Measurements from ENCODE around the gene CCDC190. TPM values are rescaled to one million over a fixed set of nuclear protein-coding genes. Genes with fewer than 3 reads are reported as not detected.
A peak's percentile ranks its signal among the peaks of the same experiment; 100 is the strongest.

Gene CCDC190
- total and polyA plus RNA-seq, 2 experiments from 2014 or later: not detected

- H2AFZ ChIP-seq: no peak overlapping the region
- no peak overlapping the region for H3K4me2 ChIP-seq
- no peaks in the 10 kb centered on the region for H4K20me1 ChIP-seq (ENCODE audit: insufficient read depth, poor library complexity, severe bottlenecking)
- H3K9me2 ChIP-seq (replicated peaks; ENCODE audit: insufficient read depth): no peaks in the 10 kb centered on the region
- TF ChIP-seq CTCF (IDR thresholded peaks at IDR 0.05; ENCODE audit: poor library complexity) (no peak), EZH2 (IDR thresholded peaks at IDR 0.05; ENCODE audit: borderline replicate concordance) (no peak), EZH2phosphoT487 (IDR thresholded peaks at IDR 0.05; ENCODE audit: low read depth, severe bottlenecking, unreplicated experiment) (no peak)
- H3K79me2 ChIP-seq: no peaks in the 10 kb centered on the region
- peaks cover 11% of the 10 kb centered on the region for H3K4me1 ChIP-seq (ENCODE audit: insufficient read depth)
- no peaks in the 10 kb centered on the region for H3K36me3 ChIP-seq (replicated peaks; ENCODE audit: insufficient read depth, low read depth)
- no peaks in the 10 kb centered on the region for H3K27me3 ChIP-seq
- WGBS (ENCODE audit: low lambda C conversion rate, missing lambda C conversion rate): 83% methylated on average over 4 of the region's 5 CpGs
- DNase-seq (ENCODE audit: low spot score): peak; percentile 28
- no peak overlapping the region for H3K27ac ChIP-seq
- no peaks in the 10 kb centered on the region for H3K9me3 ChIP-seq (ENCODE audit: low read depth)
- no peak overlapping the region for H3K4me3 ChIP-seq
Observed at GRCh38 chr1:162868972-162869371, 8.0 kb upstream of the CCDC190 start.

GRCh38 chr1:162861625-162862024 lies 650 bp upstream of the CCDC190 start:
- Histone ChIP-seq H3K27me3 (no peaks in the 10 kb centered on the region), H2AFZ (peak overlapping the region; percentile 40), H3K36me3 (replicated peaks; ENCODE audit: insufficient read depth, low read depth) (no peaks in the 10 kb centered on the region), H3K9me3 (ENCODE audit: low read depth) (no peaks in the 10 kb centered on the region), H3K9me2 (replicated peaks; ENCODE audit: insufficient read depth) (no peaks in the 10 kb centered on the region), H3K4me2 (peak overlapping the region; percentile 44), H3K4me1 (ENCODE audit: insufficient read depth) (peaks cover 5% of the 10 kb centered on the region), H3K79me2 (no peaks in the 10 kb centered on the region), H4K20me1 (ENCODE audit: insufficient read depth, poor library complexity, severe bottlenecking) (no peaks in the 10 kb centered on the region), H3K4me3 (no peak overlapping the region), H3K27ac (peak overlapping the region; percentile 8)
- TF ChIP-seq EZH2 (IDR thresholded peaks at IDR 0.05; ENCODE audit: borderline replicate concordance) (no peak), EZH2phosphoT487 (IDR thresholded peaks at IDR 0.05; ENCODE audit: low read depth, severe bottlenecking, unreplicated experiment) (no peak), CTCF (IDR thresholded peaks at IDR 0.05; ENCODE audit: poor library complexity) (no peak)
- 37% methylated on average over 5 of the region's 5 CpGs for WGBS (ENCODE audit: low lambda C conversion rate, missing lambda C conversion rate)
- no peak for DNase-seq (ENCODE audit: low spot score)

- Histone ChIP-seq H2AFZ (no peak overlapping the region), H3K4me1 (ENCODE audit: insufficient read depth) (peaks cover 5% of the 10 kb centered on the region), H4K20me1 (ENCODE audit: insufficient read depth, poor library complexity, severe bottlenecking) (no peaks in the 10 kb centered on the region), H3K79me2 (no peaks in the 10 kb centered on the region), H3K4me2 (no peak overlapping the region), H3K27me3 (no peaks in the 10 kb centered on the region), H3K9me2 (replicated peaks; ENCODE audit: insufficient read depth) (no peaks in the 10 kb centered on the region), H3K4me3 (no peak overlapping the region), H3K9me3 (ENCODE audit: low read depth) (no peaks in the 10 kb centered on the region), H3K36me3 (replicated peaks; ENCODE audit: insufficient read depth, low read depth) (no peaks in the 10 kb centered on the region), H3K27ac (no peak overlapping the region)
- DNase-seq (ENCODE audit: low spot score): no peak
- TF ChIP-seq EZH2 (IDR thresholded peaks at IDR 0.05; ENCODE audit: borderline replicate concordance) (no peak), CTCF (IDR thresholded peaks at IDR 0.05; ENCODE audit: poor library complexity) (no peak), EZH2phosphoT487 (IDR thresholded peaks at IDR 0.05; ENCODE audit: low read depth, severe bottlenecking, unreplicated experiment) (no peak)
- WGBS (ENCODE audit: low lambda C conversion rate, missing lambda C conversion rate): 83% methylated on average over 1 of the region's 1 CpG
Observed at GRCh38 chr1:162859191-162859590, 1.8 kb downstream of the CCDC190 start.

- Histone ChIP-seq H3K4me3 (no peak overlapping the region), H3K9me2 (replicated peaks; ENCODE audit: insufficient read depth) (no peaks in the 10 kb centered on the region), H3K4me1 (ENCODE audit: insufficient read depth) (peaks cover 5% of the 10 kb centered on the region), H3K27ac (no peak overlapping the region), H4K20me1 (ENCODE audit: insufficient read depth, poor library complexity, severe bottlenecking) (no peaks in the 10 kb centered on the region), H3K9me3 (ENCODE audit: low read depth) (no peaks in the 10 kb centered on the region), H3K36me3 (replicated peaks; ENCODE audit: insufficient read depth, low read depth) (no peaks in the 10 kb centered on the region), H3K79me2 (no peaks in the 10 kb centered on the region), H3K27me3 (no peaks in the 10 kb centered on the region), H3K4me2 (no peak overlapping the region), H2AFZ (no peak overlapping the region)
- TF ChIP-seq EZH2phosphoT487 (IDR thresholded peaks at IDR 0.05; ENCODE audit: low read depth, severe bottlenecking, unreplicated experiment): no peak
- no peak for TF ChIP-seq CTCF (IDR thresholded peaks at IDR 0.05; ENCODE audit: poor library complexity)
- no peak for TF ChIP-seq EZH2 (IDR thresholded peaks at IDR 0.05; ENCODE audit: borderline replicate concordance)
- DNase-seq (ENCODE audit: low spot score): no peak
Observed at GRCh38 chr1:162857850-162858249, 3.1 kb downstream of the CCDC190 start.
